Natural killer cell treated with Interleukin-12 subunit alpha and Interleukin-12 subunit beta and Interleukin-15 and Interleukin-18, amount 100 ng/mL, for 72 hours (primary cell): ENCODE data around the gene FAM217B. TPM values are rescaled to one million over a fixed set of nuclear protein-coding genes. Genes with fewer than 3 reads are reported as not detected.

Experiments
- ATAC-seq, 2 donors: fragments of 150-1000 bp; cut with Tn5 transposase in 1 of 2; sonication (Bioruptor Pico), chemical (Tn5 transposase) in 1 of 2; 2 replicates each; pipeline ENCODE4 v1.10.0; 2021
- DNase-seq: peaks from one replicate; pipeline ENCODE4 v3.0.0; 2022; ENCODE audit warnings: low spot score
- H3K27ac Mint-ChIP-seq, 2 donors: 1 replicate in 1 of 2; 2 replicates in 1 of 2; pipeline ENCODE4 v1.8.0; 2022; ENCODE audit warnings: mixed read lengths in 2 of 2, mild to moderate bottlenecking in 1 of 2, moderate library complexity in 1 of 2
- H3K27me3 Mint-ChIP-seq, 2 donors: 1 replicate in 1 of 2; 2 replicates in 1 of 2; pipeline ENCODE4 v1.8.0; 2022; ENCODE audit warnings: mixed read lengths in 2 of 2
- H3K36me3 Mint-ChIP-seq: one replicate; pipeline ENCODE4 v1.8.0; 2022; ENCODE audit warnings: mixed read lengths
- H3K4me1 Mint-ChIP-seq, 2 donors: 1 replicate in 1 of 2; 2 replicates in 1 of 2; pipeline ENCODE4 v1.8.0; 2022; ENCODE audit warnings: low read depth in 2 of 2, mixed read lengths in 2 of 2, mild to moderate bottlenecking in 1 of 2
- H3K4me3 Mint-ChIP-seq: one replicate; pipeline ENCODE4 v1.8.0; 2022; ENCODE audit warnings: mixed read lengths
- H3K9me3 Mint-ChIP-seq: 2 replicates; pipeline ENCODE4 v1.8.0; 2022; ENCODE audit warnings: mixed read lengths
- total RNA-seq, 2 donors: library from RNA; stranded (reverse); gene quantifications; one replicate each; pipeline ENCODE4 v1.2.3, GENCODE V29; 2022

FAM217B gene
- total RNA-seq, 2 donors from 2014 or later = 27.7 to 31.7 TPM

DNA sequence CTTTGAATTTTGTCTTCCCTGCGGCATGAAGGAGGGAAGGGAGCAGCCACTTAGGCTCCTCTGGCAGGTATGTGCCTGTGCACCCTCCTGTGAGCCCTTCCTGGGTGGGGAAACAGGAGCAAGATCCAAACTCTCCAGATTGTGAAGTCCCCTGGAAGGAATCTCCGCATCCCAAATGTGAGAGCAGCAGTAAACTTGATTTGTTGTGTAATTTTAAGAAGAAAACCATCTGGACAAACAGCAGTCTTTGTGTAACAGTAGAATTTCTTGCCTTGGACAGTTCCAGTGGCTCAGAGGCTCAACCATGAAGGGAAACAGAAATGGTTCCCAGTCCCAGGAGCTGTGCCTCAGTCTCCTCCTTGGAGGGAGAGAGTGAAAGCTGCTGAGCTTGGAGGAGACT is 57.7 kb downstream of the FAM217B start:
- H3K27ac Mint-ChIP-seq = no peak overlapping the region
- H3K9me3 Mint-ChIP-seq = no peaks in the 10 kb centered on the region
- ATAC-seq (no peak), DNase-seq (no peak)
- H3K36me3 Mint-ChIP-seq = no peaks in the 10 kb centered on the region
- no peak overlapping the region for H3K4me3 Mint-ChIP-seq
- peaks cover 0 to 4% of the 10 kb centered on the region in 2 donors for H3K4me1 Mint-ChIP-seq
- H3K27me3 Mint-ChIP-seq = peaks cover 6 to 13% of the 10 kb centered on the region in 2 donors

Other genes starting within 250 kb of the FAM217B start
- 1 to 10 TPM; 1.4 to 4.4 TPM for gene SYCP2, start 6.8 kb upstream of the FAM217B start, total RNA-seq
- gene PPP1R3D, start 84 bp upstream of the FAM217B start, total RNA-seq = 10 to 100 TPM; 10.2 to 16.4 TPM
- 1 to 10 TPM; 1.8 TPM for gene CDH26, start 18.0 kb downstream of the FAM217B start, total RNA-seq